NB4 (cell line): ENCODE measurements around the gene PIK3C2G.

Experiments
- CTCF ChIP-seq: IDR thresholded peaks from one replicate; pipeline ENCODE4 v1.5.1; 2012; ENCODE audit warnings: low read depth, low read length
- MAX ChIP-seq: IDR thresholded peaks from 2 replicates; pipeline ENCODE4 v1.6.1; 2011; ENCODE audit warnings: low read depth, low read length
- MYC ChIP-seq: IDR thresholded peaks from 2 replicates; pipeline ENCODE4 v1.6.1; 2011; ENCODE audit warnings: low read depth, low read length
- POLR2A ChIP-seq: IDR thresholded peaks from 2 replicates; pipeline ENCODE4 v1.6.1; 2011; ENCODE audit warnings: mild to moderate bottlenecking; ENCODE audit not compliant: insufficient read length; ENCODE audit errors: extremely low read depth

- TF ChIP-seq POLR2A (no peak), CTCF (no peak), MYC (no peak), MAX (no peak)
These were observed 382.4 kb downstream of the PIK3C2G start for GRCh38 chr12:18643681-18644080.
